GM12891 (cell line): ENCODE measurements around the gene ABCC3.

Source experiments
- POLR2A ChIP-seq: IDR thresholded peaks from 2 replicates; pipeline ENCODE4 v1.6.1; 2011; ENCODE audit warnings: low read depth, low read length, control low read depth
- POLR2AphosphoS5 ChIP-seq: IDR thresholded peaks from 2 replicates; pipeline ENCODE4 v1.6.1; 2011; ENCODE audit warnings: low read depth, low read length, control low read depth
- TAF1 ChIP-seq: IDR thresholded peaks from 2 replicates; pipeline ENCODE4 v1.6.1; 2011; ENCODE audit warnings: low read depth, low read length, control low read depth

DNA sequence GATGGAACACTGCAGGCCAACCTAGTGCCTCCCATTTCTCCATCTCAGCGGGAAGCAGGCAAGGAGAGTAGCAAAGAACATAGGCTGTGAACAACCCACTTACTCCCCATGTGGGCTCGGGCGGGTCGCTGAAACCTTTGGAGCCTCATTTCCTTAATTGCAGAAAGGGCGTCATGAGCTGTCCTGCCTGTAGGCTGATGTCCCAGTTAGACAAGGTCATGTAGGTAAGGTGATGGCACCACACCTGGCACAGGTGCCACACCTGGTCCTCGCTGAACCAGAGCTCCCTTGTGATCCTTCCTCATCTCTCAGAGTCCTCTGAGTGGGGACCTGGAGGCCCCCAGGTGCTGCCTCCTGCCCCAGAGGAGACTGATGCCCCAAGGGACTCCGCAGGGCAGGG lies 22.9 kb downstream of the ABCC3 start:
- TF ChIP-seq POLR2A (no peak), POLR2AphosphoS5 (no peak), TAF1 (no peak)
